ENCODE measurements around the gene MAPKAP1.

DNA sequence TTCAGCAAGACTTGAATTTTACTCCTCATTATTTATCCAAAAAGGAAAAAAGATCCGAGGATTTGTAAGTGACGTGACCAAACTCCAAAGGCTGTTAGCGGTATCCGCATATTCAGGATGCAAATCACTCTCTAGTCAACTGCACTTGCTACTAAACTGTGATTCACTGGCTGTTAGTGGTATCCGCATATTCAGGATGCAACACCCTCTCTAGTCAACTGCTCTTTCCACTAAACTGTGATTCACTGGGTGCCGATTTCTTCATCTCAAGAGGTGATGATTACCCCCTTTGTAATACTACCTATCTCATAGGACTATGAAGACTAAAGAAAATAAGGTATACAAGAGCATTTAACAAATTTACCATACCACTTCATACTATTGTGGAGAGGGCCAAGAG is 5.7 kb downstream of the MAPKAP1 start:
- TF ChIP-seq, protein P1, sequence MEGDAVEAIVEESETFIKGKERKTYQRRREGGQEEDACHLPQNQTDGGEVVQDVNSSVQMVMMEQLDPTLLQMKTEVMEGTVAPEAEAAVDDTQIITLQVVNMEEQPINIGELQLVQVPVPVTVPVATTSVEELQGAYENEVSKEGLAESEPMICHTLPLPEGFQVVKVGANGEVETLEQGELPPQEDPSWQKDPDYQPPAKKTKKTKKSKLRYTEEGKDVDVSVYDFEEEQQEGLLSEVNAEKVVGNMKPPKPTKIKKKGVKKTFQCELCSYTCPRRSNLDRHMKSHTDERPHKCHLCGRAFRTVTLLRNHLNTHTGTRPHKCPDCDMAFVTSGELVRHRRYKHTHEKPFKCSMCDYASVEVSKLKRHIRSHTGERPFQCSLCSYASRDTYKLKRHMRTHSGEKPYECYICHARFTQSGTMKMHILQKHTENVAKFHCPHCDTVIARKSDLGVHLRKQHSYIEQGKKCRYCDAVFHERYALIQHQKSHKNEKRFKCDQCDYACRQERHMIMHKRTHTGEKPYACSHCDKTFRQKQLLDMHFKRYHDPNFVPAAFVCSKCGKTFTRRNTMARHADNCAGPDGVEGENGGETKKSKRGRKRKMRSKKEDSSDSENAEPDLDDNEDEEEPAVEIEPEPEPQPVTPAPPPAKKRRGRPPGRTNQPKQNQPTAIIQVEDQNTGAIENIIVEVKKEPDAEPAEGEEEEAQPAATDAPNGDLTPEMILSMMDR (IDR thresholded peaks at IDR 0.05; ENCODE audit: low read depth, low read length, poor library complexity, severe bottlenecking) = no peak
- no peak for TF ChIP-seq EZH2phosphoT487 (IDR thresholded peaks at IDR 0.05; ENCODE audit: borderline replicate concordance, low read length)
